Kidney (tissue), 14 donors: ENCODE data around the gene PHACTR2. TPM values are rescaled to one million over a fixed set of nuclear protein-coding genes. Genes with fewer than 3 reads are reported as not detected.
A peak's percentile ranks its signal among the peaks of the same experiment; 100 is the strongest.

Experiments used
- DNase-seq, 5 donors: peaks; one replicate each; pipeline ENCODE4 v3.0.0-alpha.2; 2013 to 2020
- FAIRE-seq: peaks from 2 replicates; lab custom pipeline; 2012; peaks lifted over from hg19 to GRCh38; lab: Jason Lieb, UNC
- H3K27ac ChIP-seq, 2 donors: one replicate each; pipeline ENCODE4 v1.7.0; 2013; ENCODE audit warnings: low read depth in 2 of 2, low read length in 2 of 2, inconsistent platforms in 1 of 2
- H3K27me3 ChIP-seq: one replicate; pipeline ENCODE4 v1.7.1; 2013; ENCODE audit warnings: low read length, inconsistent platforms; ENCODE audit not compliant: control insufficient read depth, insufficient read depth
- H3K36me3 ChIP-seq, 3 donors: one replicate each; pipeline versions ENCODE4 v1.7.0 to v1.7.1; 2013; ENCODE audit warnings: low read length in 3 of 3, control low read depth in 1 of 3, inconsistent platforms in 1 of 3; ENCODE audit not compliant: insufficient read depth in 3 of 3, control insufficient read depth in 2 of 3
- H3K4me1 ChIP-seq, 3 donors: one replicate each; pipeline versions ENCODE4 v1.7.0 to v1.7.1; 2013; ENCODE audit warnings: low read length in 3 of 3, inconsistent platforms in 1 of 3, low read depth in 1 of 3; ENCODE audit not compliant: control insufficient read depth in 2 of 3, insufficient read depth in 2 of 3
- H3K4me3 ChIP-seq, 3 donors: one replicate each; pipeline versions ENCODE4 v1.7.0 to v1.8.1; 2013; ENCODE audit warnings: low read length in 3 of 3, control low read depth in 1 of 3, inconsistent platforms in 1 of 3
- H3K9ac ChIP-seq, 3 donors: one replicate each; pipeline versions ENCODE4 v1.7.0 to v1.7.1; 2013; ENCODE audit warnings: low read length in 3 of 3, control low read depth in 1 of 3, inconsistent platforms in 1 of 3
- H3K9me3 ChIP-seq, 3 donors: one replicate each; pipeline versions ENCODE4 v1.7.0 to v1.7.1; 2013; ENCODE audit warnings: low read length in 3 of 3, control low read depth in 1 of 3, inconsistent platforms in 1 of 3; ENCODE audit not compliant: control insufficient read depth in 2 of 3, insufficient read depth in 1 of 3
- CTCF ChIP-seq: IDR thresholded peaks from 3 replicates; pipeline ENCODE4 v1.5.1; 2012; ENCODE audit warnings: mild to moderate bottlenecking, moderate library complexity, borderline replicate concordance; ENCODE audit not compliant: insufficient read depth; ENCODE audit errors: extremely low read depth
- intact Hi-C: fragments of 100-400 bp; cut with DNase I; formaldehyde crosslinking; loops from one replicate; pipeline ENCODE4 v1.11.1; 2022
- polyA plus RNA-seq: library from polyadenylated mRNA; stranded (reverse); fragments of 350-450 nt; fragmentation: Illumina TruSeq; extraction: RNeasy Lipid Tissue Mini Kit (QIAGEN cat#74804); gene quantifications from one replicate; pipeline ENCODE4 v1.2.3, GENCODE V29; 2014; ENCODE audit warnings: low read depth, low replicate concordance; ENCODE audit not compliant: insufficient read depth
- total RNA-seq: library from RNA; stranded (reverse); fragmentation: NEBNext Ultra II Directional; extraction: Animal tissue kit (Norgen Biotek cat#: 25700); gene quantifications from one replicate; pipeline ENCODE4 v1.2.1, GENCODE V29; 2021
- donor health status: control.
- donor health status: control.
- donor health status: control.
- donor health status: control.
- donor health status: control.
- donor health status: DM: yes; HTN: yes; CAD: no.
- donor health status: Normal renal cell carcinoma (clear cell type).

PHACTR2 gene
- total and polyA plus RNA-seq, 2 donors from 2014 or later, result 3.5 to 56.1 TPM

- intact Hi-C loops, result no loop called here
- no peak overlapping the region for H3K4me3 ChIP-seq
- DNase-seq (peak in 2 of 5 donors; percentile 31 to 45), FAIRE-seq (no peak)
- no peaks in the 10 kb centered on the region for H3K4me1 ChIP-seq
- H3K36me3 ChIP-seq, result peaks cover 0 to 12% (median 3%) of the 10 kb centered on the region in 3 donors
- H3K9ac ChIP-seq, result no peak overlapping the region
- no peaks in the 10 kb centered on the region for H3K9me3 ChIP-seq
- no peak overlapping the region for H3K27ac ChIP-seq
- H3K27me3 ChIP-seq, result no peaks in the 10 kb centered on the region
- TF ChIP-seq CTCF, result no peak
Observed at GRCh38 chr6:143772116-143773086, 94.6 kb downstream of the PHACTR2 start.

- Histone ChIP-seq H3K4me1 (no peaks in the 10 kb centered on the region), H3K27me3 (no peaks in the 10 kb centered on the region), H3K4me3 (no peak overlapping the region), H3K27ac (no peak overlapping the region), H3K9ac (no peak overlapping the region), H3K9me3 (no peaks in the 10 kb centered on the region), H3K36me3 (peaks cover 0 to 10% (median 3%) of the 10 kb centered on the region in 3 donors)
- TF ChIP-seq CTCF, result no peak
- intact Hi-C loops, result no loop called here
- FAIRE-seq (no peak), DNase-seq (no peak)
Observed at GRCh38 chr6:143773506-143774150, 95.9 kb downstream of the PHACTR2 start.

GRCh38 chr6:143774347-143774746, 96.6 kb downstream of the PHACTR2 start:
- intact Hi-C loops, result no loop called here
- Histone ChIP-seq H3K9ac (no peak overlapping the region), H3K4me3 (no peak overlapping the region), H3K27me3 (no peaks in the 10 kb centered on the region), H3K36me3 (peaks cover 0 to 10% (median 0%) of the 10 kb centered on the region in 3 donors), H3K27ac (no peak overlapping the region), H3K4me1 (no peaks in the 10 kb centered on the region), H3K9me3 (no peaks in the 10 kb centered on the region)
- no peak for DNase-seq
- no peak for TF ChIP-seq CTCF
- no peak for FAIRE-seq
